ENCODE data around the gene HDLBP.
"Not testable (repeated sequence)": the region's sequence is repeated elsewhere in the genome, so short reads cannot be mapped to it uniquely, and the experiment has no call there.

The HDLBP gene

DNA sequence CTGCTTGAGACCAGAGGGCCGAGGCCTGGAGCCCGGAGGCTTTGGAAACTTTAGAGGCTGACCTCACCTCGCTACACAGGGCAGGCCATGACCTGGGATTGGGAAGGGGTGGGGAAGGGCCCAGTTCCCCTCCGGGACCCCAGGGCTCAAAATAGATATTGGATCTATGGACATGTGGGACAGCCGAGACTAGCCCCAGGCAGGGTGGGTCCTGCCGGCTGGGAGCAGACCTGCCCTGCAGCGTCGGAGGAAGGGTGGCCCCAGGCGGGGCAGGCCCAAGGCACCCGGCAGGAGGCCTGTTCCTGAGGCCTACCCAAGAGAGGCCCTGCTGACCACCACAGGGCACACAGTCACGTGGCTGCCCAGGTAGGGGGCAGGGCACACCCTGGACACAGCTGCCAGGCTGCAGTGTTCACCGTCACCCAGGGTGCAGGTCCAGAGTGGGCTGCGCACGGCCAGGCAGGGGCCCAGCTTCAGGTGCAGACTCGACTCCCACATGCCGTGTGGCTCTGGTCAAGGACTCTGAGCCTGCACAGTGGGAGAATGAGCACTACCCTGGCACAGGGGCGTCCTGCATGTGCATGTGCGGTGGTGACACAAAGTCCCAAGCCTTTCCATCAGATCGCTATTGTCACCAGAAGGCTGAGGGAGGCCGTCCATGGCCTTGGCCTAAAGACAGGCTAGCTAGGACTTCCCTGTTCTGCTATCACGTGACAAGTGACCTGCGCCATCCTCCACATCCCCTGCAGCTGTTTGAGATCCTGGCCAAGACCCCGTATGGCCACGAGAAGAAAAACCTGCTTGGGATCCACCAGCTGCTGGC is 113.8 kb downstream of the HDLBP start:
- DNase-seq (ENCODE audit: low read depth): no peak
- TF ChIP-seq, protein P1, sequence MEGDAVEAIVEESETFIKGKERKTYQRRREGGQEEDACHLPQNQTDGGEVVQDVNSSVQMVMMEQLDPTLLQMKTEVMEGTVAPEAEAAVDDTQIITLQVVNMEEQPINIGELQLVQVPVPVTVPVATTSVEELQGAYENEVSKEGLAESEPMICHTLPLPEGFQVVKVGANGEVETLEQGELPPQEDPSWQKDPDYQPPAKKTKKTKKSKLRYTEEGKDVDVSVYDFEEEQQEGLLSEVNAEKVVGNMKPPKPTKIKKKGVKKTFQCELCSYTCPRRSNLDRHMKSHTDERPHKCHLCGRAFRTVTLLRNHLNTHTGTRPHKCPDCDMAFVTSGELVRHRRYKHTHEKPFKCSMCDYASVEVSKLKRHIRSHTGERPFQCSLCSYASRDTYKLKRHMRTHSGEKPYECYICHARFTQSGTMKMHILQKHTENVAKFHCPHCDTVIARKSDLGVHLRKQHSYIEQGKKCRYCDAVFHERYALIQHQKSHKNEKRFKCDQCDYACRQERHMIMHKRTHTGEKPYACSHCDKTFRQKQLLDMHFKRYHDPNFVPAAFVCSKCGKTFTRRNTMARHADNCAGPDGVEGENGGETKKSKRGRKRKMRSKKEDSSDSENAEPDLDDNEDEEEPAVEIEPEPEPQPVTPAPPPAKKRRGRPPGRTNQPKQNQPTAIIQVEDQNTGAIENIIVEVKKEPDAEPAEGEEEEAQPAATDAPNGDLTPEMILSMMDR (conservative IDR thresholded peaks at IDR 0.05; ENCODE audit: low read depth, low read length): no peak
- H3K4me3 ChIP-seq (ENCODE audit: low read length): no peak overlapping the region

DNA sequence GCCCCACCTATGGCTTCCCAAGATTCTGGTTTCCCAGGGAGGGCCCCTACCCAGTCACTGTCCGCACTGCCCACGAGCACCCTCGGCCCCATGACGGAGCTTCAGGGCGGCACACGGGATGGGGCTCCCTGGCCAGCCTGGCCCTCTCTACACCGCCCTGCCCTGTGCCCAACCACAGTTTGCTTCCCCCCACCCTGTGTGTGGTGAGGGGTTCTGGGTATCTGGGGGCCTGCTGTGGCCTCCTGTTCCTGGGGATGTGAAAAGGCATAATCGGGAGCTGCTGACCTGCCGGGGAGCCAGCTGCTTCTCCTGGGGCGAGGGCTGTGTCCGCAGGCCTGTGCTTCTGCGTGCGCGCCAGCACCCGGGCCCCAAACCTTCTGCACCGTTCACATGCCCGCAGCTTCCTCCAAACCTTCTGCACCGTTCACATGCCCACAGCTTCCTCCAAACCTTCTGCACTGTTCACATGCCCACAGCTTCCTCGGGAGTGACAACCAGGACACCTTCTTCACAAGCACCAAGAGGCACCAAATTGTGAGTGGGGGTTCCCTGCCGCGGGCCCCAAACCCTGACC is 114.6 kb downstream of the HDLBP start:
- no peak for DNase-seq (ENCODE audit: low read depth)
- TF ChIP-seq, protein P1 (conservative IDR thresholded peaks at IDR 0.05; ENCODE audit: low read depth, low read length): no peak
- no peak overlapping the region for H3K4me3 ChIP-seq (ENCODE audit: low read length)

DNA sequence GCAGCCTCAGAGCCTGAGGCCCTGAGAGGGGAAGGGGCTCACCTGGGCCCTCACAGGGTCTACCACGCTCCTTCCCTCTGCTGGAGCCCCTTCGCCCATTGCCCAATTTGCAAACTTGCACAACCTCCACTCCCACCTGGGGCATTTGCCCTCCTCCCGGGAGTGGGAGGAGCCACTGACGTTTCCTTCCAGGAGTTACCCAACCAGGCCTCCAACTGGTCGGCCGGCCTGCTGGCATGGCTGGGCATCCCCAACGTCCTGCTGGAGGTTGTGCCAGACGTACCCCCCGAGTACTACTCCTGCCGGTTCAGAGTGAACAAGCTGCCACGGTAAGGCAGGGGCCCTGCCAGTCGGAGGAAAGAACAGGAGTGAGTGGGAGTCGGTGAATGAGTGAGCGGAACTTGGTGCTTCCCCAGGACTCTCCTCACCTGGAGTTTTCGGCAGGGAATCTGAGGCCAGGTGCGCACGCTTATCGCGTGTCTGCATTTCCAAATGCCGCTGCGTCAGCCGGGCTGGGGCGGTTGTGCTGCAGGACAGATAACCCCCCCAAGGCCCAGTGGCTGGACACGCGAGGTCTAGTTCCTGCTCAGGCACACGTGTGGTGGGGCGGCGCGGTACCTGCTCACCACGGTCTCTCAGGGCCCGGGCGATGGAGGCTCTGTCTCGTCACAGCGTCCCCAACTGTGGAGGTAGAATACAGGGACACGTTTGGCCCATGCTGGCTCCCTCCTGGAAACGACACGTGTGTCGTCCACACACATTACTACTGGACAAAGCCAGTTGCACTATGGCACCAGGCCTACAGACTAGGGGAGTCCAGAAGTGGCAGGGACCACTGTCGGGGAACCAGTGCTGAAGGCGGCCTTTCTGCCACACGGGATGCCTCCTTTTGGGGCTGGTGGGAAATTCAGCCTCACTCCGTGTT is 115.3 kb downstream of the HDLBP start:
- DNase-seq (ENCODE audit: low read depth): no peak
- TF ChIP-seq, protein P1 (conservative IDR thresholded peaks at IDR 0.05; ENCODE audit: low read depth, low read length): no peak
- H3K4me3 ChIP-seq (ENCODE audit: low read length): no peak overlapping the region

DNA sequence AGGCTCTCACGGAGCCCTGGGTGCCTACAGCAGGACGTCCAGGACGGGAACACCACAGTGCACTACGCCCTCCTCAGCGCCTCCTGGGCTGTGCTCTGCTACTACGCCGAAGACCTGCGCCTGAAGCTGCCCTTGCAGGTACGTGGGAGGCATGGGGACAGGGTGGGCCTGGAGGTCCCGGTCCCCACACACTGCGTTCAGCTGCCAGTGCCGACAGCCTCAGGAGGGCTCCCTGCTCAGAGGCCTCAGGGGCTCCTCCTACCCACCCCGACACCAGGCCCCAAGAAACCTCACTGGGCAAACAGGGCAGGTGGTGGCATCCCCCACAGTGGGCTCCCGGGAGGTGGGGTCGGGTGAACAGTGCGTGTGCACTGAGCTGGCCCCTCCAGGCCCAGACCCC is 116.2 kb downstream of the HDLBP start:
- H3K4me3 ChIP-seq (ENCODE audit: low read length): no peak overlapping the region
- TF ChIP-seq, protein P1 (conservative IDR thresholded peaks at IDR 0.05; ENCODE audit: low read depth, low read length): no peak
- no peak for DNase-seq (ENCODE audit: low read depth)

DNA sequence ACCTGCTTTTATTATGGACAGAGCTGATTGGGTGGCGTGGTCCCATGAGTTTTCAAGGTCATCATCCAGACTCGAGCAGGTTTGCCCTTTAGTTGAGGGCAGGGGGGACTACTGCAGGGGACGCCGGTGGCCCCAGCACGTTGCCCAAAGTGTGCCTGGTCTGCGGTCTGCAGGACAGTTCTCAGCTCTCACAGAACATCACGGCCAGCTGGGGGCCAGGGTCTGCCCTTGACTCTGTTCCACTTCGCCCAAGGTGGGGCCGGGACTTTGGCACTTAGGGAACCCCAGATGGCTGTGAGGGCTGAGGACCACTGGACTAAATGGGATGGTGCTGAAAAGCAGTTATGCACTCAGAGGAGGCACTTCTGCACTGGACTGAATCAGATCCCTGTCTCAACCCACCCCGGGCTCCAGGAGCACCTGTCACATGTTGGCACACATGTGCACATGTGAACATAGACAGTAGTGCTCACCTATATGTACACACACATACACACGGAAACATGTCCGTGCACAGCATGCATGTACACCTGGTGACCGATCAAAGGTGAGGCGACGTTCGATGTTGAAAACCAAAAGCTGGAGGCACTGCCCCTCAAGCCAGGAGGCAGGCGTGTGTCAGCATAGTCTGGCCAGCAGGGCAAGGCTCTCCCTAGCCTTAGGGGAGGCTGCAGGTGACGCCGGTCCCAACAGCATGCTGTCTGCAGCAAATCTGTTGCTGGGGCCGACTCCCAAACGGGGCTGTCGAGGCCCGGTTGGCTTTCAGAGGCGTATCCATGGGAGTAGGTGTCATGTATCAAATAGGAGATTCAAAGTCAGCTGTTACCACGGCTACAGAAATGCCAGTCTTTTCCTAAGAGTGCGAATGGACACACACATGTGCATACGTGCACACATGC is 116.8 kb downstream of the HDLBP start:
- no peak for DNase-seq (ENCODE audit: low read depth)
- TF ChIP-seq, protein P1 (conservative IDR thresholded peaks at IDR 0.05; ENCODE audit: low read depth, low read length): no peak
- H3K4me3 ChIP-seq (ENCODE audit: low read length): no peak overlapping the region

DNA sequence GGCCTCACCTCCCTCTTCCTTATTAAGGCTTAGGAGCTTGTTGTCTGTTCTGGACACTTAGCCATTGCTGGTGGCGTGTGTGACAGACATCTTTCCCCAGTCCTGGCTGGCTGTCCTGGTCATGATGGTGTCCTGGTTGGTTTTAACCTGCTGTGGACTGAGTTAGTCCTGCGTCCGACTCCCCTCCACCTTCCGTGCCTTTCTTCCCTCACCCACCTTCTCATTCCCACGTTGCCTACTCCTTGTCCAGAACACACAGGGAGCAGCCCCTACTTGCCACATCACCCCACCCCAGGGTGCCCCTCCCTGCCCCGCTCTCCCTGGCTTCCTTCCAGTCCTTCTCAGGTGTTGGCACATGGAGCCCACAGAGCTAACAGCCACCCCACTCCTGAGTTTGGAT is 117.5 kb downstream of the HDLBP start:
- TF ChIP-seq, protein P1 (conservative IDR thresholded peaks at IDR 0.05; ENCODE audit: low read depth, low read length): no peak
- DNase-seq (ENCODE audit: low read depth): no peak
- H3K4me3 ChIP-seq (ENCODE audit: low read length): no peak overlapping the region

DNA sequence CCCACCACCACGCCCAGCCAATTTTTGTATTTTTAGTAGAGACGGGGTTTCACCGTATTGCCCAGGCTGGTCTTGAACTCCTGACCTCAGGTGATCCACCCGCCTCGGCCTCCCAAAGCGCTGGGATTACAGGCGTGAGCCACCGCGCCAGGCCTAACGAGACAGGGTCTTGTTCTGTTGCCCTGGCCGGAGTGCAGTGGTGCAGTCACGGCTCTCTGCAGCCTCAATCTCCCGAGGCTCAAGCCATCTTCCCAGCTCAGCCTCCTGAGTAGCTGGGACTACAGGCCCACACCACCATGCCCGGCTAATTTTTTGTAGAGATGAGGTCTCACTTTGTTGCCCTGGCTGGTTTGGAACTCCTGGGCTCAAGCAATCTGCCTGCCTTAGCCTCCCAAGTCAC is 118.2 kb downstream of the HDLBP start:
- not testable (repeated sequence) for DNase-seq (ENCODE audit: low read depth); H3K4me3 ChIP-seq (ENCODE audit: low read length)

Data from retinal pigment epithelial cell (primary cell).